GM18508 (cell line): ENCODE results near the gene NLGN2.

Source experiments
- ATAC-seq: cut with Tn5 transposase; IDR thresholded peaks from one replicate; pipeline ENCODE4 v1.9.1; 2021; ENCODE audit warnings: moderate number of reproducible peaks; ENCODE audit not compliant: insufficient read depth, unreplicated experiment

Gene NLGN2

DNA sequence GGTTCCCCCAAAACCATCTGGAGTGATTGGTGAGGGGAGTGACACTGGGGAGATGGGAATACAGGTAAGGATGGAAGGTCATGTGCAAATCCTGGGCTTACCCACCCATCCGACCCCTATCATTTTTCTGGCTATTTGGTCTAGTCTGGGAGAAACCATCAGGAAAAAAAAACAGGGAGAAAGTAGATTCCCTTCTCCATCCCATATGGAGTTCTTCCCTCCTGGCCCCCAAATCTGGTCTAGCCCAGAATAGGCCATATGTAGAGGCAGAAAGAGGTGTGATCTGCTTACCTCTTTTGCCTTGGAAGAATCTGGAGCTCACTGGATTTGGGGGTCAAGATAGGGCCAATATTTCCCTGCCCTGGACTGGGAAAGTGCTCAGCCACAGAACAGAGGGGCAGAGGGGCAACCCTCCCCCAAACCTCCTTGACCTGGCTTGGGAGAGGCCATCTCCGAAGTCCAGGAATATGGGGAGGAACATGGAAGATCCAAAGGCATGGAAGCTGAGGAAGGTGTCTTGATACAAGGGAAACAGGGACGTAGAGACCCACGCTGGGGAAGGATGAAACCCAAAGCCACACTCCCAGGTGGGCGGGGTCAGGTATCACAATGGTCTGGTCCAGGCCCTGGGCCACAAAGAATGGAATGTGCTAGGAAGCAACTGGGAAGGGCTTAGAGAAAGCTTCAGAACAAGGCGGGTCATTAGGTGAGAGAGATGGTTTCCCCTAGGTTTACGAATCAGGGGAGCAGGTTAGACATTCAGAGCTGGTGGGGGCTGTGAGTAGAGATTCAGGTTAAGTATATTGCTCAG lies 53.4 kb downstream of the NLGN2 start:
- no peak for ATAC-seq

DNA sequence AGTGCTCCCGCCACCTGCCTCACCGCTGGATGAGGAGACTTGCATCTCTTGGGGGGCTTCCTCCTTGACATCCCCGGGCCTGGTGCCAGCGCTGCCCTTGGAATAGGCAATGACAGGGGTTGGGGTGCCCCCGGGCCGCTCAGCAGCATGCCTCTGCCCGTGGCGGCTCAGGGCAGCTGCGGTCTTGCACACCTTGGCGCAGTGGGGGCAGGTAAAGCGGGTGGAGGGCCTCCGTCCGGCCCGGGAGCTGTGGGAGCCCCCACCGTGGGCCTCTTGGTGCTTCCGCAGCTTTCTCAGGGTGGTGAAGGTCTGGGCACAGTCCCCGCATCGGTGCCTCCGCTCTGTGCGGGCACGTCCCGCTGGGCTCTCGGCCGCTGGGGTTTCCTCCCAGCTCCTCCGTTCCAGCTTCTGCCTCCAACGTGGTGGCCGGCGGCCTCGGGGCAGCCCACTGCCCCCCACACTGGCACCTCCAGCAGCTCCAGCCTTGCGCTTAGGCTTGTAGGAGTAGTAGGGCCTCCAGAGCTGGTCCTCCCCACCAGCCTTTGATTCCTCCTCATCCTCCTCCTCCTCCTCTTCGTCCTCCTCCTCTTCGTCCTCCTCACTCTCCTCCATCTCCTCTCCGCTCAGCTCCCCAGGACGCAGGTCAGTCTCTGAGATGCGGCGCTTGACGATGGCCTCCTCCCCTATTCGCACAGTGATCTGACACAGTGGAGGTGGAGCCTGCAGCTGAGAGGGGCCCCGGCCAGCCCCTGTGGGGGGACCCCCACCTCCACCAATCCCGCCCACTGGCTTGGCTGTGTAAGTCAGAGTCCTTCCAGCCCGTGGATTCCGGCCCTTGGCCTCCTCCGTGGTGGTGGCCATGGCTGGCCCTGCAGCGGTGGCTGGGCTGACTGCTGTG lies 55.1 kb downstream of the NLGN2 start:
- ATAC-seq = no peak

DNA sequence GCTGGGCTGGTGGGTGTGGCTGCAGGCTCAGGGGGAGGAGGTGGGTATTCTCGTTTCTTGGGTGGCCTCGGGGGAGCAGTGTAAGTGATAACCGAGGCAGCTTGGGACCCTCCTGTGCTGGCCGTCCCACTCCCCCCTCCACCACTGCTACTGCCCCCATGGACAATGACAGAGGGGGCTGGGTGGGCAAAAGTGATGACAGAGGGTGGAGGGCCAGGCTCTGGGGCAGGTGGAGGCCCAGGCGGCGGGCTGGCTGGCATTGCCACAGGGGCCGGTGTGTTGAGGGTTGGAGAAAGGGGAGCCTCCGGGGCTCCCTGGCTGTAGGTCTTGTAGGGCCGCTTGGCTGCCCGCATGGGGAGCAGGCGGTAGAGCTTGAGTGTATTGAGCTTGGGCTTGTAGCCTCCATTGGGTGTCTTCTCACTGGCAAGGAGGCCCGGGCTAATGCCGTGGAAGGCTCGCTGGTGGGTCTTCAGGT lies 55.8 kb downstream of the NLGN2 start:
- no peak for ATAC-seq

DNA sequence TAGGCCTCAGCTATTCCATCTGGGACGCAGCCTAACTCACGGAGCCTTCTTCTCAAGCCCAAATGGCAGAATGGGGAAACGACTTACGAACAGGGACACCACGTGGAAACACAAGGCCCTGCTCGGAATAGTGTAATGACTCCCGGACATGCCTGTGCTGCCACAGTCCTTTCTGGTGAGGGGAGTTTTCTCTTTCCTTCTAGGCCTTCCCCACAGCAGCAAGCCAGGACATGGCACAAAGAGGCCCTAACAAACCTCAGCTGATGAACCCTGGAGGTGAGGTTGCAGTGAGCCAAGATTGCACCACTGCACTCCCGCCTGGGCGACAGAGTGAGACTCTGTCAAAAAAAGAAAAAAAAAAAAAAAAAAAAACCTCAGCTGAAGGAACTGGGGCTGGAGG lies 56.4 kb downstream of the NLGN2 start:
- no peak for ATAC-seq

DNA sequence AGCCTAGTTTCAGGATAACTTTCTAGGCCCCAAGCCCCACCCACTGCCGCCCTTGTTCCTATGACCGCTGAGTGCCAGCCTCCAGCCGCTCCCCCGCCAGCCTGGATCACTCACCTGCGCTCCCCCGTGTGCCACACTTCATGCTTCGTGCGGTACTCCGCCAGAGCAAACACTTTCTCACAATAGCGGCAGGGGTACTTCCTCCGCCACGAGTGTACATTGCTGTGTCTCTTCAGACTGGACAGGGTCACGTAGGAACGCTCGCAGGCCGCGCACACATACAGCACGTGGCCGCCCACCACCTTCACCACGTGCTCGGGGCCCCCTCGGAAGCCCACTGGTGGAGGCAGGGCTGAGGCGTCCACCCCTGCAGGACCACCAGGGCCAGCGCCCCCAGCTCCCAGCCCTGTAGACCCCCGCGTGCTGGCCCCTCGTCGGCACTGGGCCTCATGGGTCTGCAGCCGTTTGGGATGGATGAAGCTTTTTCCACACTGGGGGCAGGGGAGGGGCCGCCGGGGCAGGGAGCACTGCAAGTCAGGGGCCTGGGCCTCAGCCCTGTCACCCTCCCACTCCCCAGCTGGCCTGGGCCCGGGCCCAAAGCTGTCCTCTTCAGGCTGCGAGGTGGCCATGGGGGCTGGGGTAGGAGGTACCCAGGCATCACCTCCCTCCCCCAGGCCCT lies 58.1 kb downstream of the NLGN2 start:
- ATAC-seq = no peak

DNA sequence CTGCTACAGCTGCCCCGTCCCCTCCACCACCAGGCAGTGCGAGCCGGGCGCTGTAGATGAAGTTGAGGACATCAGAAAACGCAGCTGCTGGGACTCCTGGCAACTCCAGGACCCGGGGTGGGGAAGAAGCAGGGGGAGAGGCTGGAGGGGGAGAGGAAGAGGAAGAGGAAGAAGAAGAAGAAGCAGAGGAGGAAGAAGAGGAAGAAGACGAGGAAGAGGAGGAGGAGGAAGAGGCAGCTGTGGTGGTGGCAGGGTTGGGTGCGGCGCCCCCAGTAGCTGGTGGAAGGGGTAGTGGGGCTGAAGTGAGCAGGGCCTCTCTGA lies 58.6 kb downstream of the NLGN2 start:
- ATAC-seq = no peak

DNA sequence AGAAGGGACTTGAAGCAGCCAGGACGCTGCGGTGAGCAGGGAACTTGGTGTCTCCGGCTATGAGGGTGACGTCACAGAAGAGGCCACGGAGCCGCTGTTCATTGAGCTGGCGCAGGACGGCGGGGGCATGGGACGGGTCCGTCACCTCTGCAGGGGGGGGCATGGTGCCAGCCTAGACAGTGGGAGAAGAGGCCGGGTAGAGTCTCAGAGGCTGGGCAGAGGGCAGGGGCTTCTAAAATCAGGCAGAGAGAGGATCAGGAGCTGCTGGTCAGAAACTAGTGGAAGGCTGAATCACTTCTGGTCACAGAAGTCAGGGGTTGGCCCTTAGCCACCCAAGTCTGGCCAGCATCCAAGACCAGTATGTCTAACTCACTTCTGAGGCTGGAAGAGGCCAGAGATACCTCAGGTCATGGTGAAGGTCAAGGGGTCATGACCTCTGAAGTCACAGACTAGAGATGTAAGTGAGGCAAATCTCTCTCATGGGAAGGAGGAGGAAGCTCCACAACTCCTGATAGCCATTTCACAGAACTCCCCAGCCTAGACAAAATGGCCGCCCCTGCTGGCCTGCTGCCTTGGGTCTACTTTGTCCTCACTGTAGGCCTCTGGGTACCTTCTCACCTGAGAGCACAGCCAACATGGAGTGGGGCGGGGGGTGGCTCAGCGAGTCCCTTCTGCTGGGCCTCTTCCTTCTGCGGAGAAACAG lies 59.1 kb downstream of the NLGN2 start:
- ATAC-seq = no peak

DNA sequence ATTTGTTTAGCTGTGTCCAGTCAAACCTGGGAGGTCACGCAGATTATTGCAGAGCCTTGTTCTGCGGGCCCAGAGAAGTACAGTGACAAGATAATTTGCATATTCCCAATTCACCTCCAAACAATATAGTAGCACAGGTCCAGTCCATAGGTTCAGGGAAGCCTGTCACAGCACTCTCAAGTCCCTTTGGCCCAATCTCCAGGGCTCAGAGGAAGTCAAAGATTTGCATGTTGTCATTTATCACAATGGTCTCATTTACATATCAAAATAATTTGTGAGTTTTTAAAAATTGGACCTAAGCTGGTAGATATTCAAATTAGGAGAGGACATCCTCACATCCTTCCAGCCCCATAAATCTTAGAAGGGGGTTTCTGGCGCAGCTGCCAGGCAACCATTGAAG lies 59.9 kb downstream of the NLGN2 start:
- ATAC-seq = no peak

DNA sequence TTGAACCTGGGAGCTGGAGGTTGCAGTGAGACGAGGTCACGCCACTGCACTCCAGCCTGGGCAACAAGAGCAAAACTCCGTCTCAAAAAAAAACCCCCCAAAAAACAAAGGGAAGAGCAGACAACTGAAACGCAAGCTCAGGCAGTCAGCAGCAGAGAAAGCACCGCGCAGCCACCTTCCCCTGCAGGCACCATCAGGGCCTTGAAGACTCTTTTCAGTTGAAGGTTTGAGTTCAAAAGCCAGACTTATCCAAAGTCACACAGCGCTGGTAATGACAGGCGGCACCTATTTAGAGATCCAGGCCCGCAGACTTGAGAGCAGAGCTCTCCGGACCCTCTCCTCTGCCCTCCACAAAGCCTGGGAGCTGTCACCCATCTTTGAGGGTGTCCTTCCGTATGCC lies 60.6 kb downstream of the NLGN2 start:
- ATAC-seq = no peak

DNA sequence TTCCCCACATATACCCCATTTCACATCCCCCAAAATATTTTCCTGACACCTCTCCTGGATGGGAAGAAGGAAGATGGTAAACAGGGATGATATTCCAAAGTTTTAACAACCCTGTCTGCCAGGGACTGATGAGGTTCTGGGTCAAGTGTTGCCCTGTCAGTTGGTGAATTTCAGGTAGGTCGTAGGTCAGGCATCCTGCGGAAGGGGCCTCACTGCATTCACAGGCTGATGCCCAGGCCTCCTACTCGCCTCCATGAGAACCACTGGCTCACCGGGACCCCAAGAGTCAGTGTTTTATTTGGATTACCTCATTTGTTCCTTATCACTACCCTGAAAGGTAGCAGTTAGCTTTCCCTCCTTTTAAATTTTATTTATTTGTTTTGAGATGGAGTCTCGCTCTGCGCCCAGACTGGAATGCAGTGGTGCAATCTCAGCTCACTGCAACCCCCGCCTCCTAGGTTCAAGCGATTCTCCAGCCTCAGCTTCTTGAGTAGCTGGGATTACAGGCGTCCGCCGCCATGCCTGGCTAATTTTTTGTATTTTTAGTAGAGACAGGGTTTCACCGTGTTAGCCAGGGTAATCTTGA lies 61.3 kb downstream of the NLGN2 start:
- no peak for ATAC-seq
